AG09309 (cell line): ENCODE results near the gene CARD16.

ENCODE experiments used
- DNase-seq: peaks from one replicate; pipeline ENCODE4 v3.0.0-alpha.2; 2010; ENCODE audit warnings: low read depth
- H3K4me3 ChIP-seq: 2 replicates; pipeline ENCODE4 v1.5.1; 2011; ENCODE audit warnings: mild to moderate bottlenecking, low read depth, low read length, moderate library complexity; ENCODE audit not compliant: control insufficient read depth
- CTCF ChIP-seq: IDR thresholded peaks from 2 replicates; pipeline ENCODE4 v1.5.1; 2011; ENCODE audit warnings: mild to moderate bottlenecking, low read depth, low read length, inconsistent platforms; ENCODE audit not compliant: insufficient read depth, control insufficient read depth; ENCODE audit errors: missing control alignments

Gene CARD16

GRCh38 chr11:105054723-105055493 lies 9.8 kb upstream of the CARD16 start:
- no peak overlapping the region for H3K4me3 ChIP-seq
- TF ChIP-seq CTCF: no peak
- no peak for DNase-seq

GRCh38 chr11:105052487-105052886 lies 7.4 kb upstream of the CARD16 start:
- no peak for DNase-seq
- H3K4me3 ChIP-seq: no peak overlapping the region
- TF ChIP-seq CTCF: no peak

GRCh38 chr11:105051559-105051958 lies 6.4 kb upstream of the CARD16 start:
- H3K4me3 ChIP-seq: no peak overlapping the region
- no peak for TF ChIP-seq CTCF
- no peak for DNase-seq

- no peak for DNase-seq
- H3K4me3 ChIP-seq: no peak overlapping the region
- TF ChIP-seq CTCF: no peak
Observed at GRCh38 chr11:105049481-105049880, 4.3 kb upstream of the CARD16 start.

- DNase-seq: peak; percentile 95
- no peak for TF ChIP-seq CTCF
- H3K4me3 ChIP-seq: no peak overlapping the region
Observed at GRCh38 chr11:105046898-105047579, 1.9 kb upstream of the CARD16 start.

- no peak for DNase-seq
- H3K4me3 ChIP-seq: no peak overlapping the region
- no peak for TF ChIP-seq CTCF
Observed at GRCh38 chr11:105045676-105046296, 651 bp upstream of the CARD16 start.
